PC-9 (cell line): Measurements from ENCODE around the gene TGFBR3. TPM values are rescaled to one million over a fixed set of nuclear protein-coding genes. Genes with fewer than 3 reads are reported as not detected.

Experiments used
- BruUV-seq: library from RNA; stranded (reverse); fragments of 400-500 nt; replicated peaks from 2 replicates; lab custom pipeline; 2021; lab: Mats Ljungman, UMichigan
- CTCF ChIA-PET: fragments of 300-600 bp; sonication (Branson Sonifier 250); formaldehyde crosslinking; loops from one replicate; lab custom pipeline; 2022; ENCODE audit warnings: antibody characterized with exemption; lab: Charles Lee
- POLR2A ChIA-PET: fragments of 300-600 bp; sonication (Branson Sonifier 250); formaldehyde crosslinking; loops from one replicate; lab custom pipeline; 2022; ENCODE audit warnings: antibody characterized with exemption; ENCODE audit not compliant: unreplicated experiment; lab: Charles Lee
- DNase-seq, 2 experiments: peaks; one replicate each; pipeline versions ENCODE4 v3.0.0 to v3.0.0-alpha.2; 2015 to 2022; ENCODE audit warnings: mixed read lengths in 1 of 2
- H2AFZ ChIP-seq: fragments of 200-600 bp; sonication (generic); 2 replicates; pipeline ENCODE4 v1.8.1; 2017; ENCODE audit warnings: antibody characterized with exemption
- H3F3A ChIP-seq: fragments of 200-600 bp; sonication (generic); 2 replicates; pipeline ENCODE4 v1.8.1; 2017; ENCODE audit warnings: antibody characterized with exemption, mild to moderate bottlenecking, low read depth; ENCODE audit not compliant: insufficient read depth
- H3K27ac ChIP-seq: fragments of 200-600 bp; sonication (generic); 2 replicates; pipeline ENCODE4 v1.6.1; 2016; ENCODE audit warnings: mixed run types
- H3K27me3 ChIP-seq: fragments of 200-600 bp; sonication (generic); 2 replicates; pipeline ENCODE4 v1.6.1; 2016; ENCODE audit warnings: low read depth, mixed run types; ENCODE audit not compliant: insufficient read depth
- H3K36me3 ChIP-seq: fragments of 200-600 bp; sonication (generic); 2 replicates; pipeline ENCODE4 v1.6.1; 2016; ENCODE audit warnings: low read depth, mixed run types
- H3K4me1 ChIP-seq: fragments of 200-600 bp; sonication (generic); replicated peaks from 2 replicates; pipeline ENCODE4 v1.6.1; 2016; ENCODE audit warnings: mixed run types; ENCODE audit not compliant: insufficient read depth
- H3K4me2 ChIP-seq: fragments of 200-600 bp; sonication (generic); 2 replicates; pipeline ENCODE4 v1.6.1; 2017; ENCODE audit warnings: mixed run types
- H3K4me3 ChIP-seq: fragments of 200-600 bp; sonication (generic); 2 replicates; pipeline ENCODE4 v1.6.1; 2016; ENCODE audit warnings: mixed run types
- H3K79me2 ChIP-seq: fragments of 200-600 bp; sonication (generic); 2 replicates; pipeline ENCODE4 v1.6.1; 2017; ENCODE audit warnings: low read depth, mixed run types
- H3K9me2 ChIP-seq: fragments of 200-600 bp; sonication (generic); 2 replicates; pipeline ENCODE4 v1.8.1; 2017; ENCODE audit warnings: mild to moderate bottlenecking; ENCODE audit not compliant: insufficient read depth
- H3K9me3 ChIP-seq: fragments of 200-600 bp; sonication (generic); 2 replicates; pipeline ENCODE4 v1.8.1; 2016; ENCODE audit warnings: low read depth; ENCODE audit not compliant: insufficient read depth
- H4K20me1 ChIP-seq: fragments of 200-600 bp; sonication (generic); 2 replicates; pipeline ENCODE4 v1.8.1; 2017; ENCODE audit not compliant: insufficient read depth
- EZH2 ChIP-seq: fragments of 200-600 bp; sonication (generic); IDR thresholded peaks from 2 replicates; pipeline ENCODE4 v1.8.0; 2017; ENCODE audit warnings: antibody characterized with exemption, low read depth
- intact Hi-C: fragments of 100-400 bp; cut with micrococcal nuclease; formaldehyde crosslinking; loops from one replicate; pipeline ENCODE4 v1.10.0; 2022; ENCODE audit not compliant: unreplicated experiment
- total RNA-seq: library from RNA; stranded (reverse); gene quantifications from 2 replicates; pipeline ENCODE4 v1.2.3, GENCODE V29; 2021
- TF ChIP-seq, protein P1 (sequence below): fragments of 200-600 bp; sonication (generic); conservative IDR thresholded peaks from 2 replicates; pipeline ENCODE4 v1.6.1; 2017; ENCODE audit warnings: mixed run types, antibody characterized with exemption, mild to moderate bottlenecking, moderate library complexity

The TGFBR3 gene
- total RNA-seq, 1 experiment from 2014 or later: 1.6 TPM

DNA sequence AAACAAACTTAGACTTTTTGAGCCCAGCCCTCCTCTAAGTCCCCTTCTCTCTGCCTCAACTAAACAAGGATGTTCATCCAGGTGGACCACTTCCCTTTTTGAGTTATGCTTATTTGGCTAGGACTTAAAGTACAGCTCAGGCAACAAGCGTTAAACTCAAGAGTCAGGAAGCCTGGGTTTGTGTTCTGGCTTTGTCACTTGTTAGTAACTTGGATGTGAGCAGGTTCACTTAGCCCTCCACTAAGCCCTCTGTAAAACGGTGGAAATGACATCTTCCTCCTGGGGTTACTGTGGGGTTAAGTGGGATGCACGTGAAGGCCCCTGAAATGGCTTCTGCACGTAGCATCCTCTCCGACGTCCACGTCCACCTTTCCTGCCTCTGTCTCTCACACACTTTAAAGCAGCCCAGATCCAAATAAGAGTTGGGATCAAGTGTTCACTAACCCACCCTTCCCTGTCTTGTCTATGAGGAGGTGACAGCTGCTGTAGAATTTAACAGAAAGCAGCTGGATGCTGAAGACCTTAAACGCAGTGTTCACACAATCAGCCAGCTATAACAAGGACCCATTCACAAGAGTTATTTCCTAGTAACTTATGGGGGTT is 152.7 kb downstream of the TGFBR3 start:
- CTCF ChIA-PET: no interaction called here
- H2AFZ ChIP-seq: 0 out of 2 replicates have a peak overlapping the region, but pooled peaks have one; percentile 6
- H3K4me3 ChIP-seq: peak overlapping the region; percentile 32; the same call in 1 of the 2 replicates
- H3K27me3 ChIP-seq: no peaks in the 10 kb centered on the region
- no peak for TF ChIP-seq EZH2
- TF ChIP-seq, protein P1, sequence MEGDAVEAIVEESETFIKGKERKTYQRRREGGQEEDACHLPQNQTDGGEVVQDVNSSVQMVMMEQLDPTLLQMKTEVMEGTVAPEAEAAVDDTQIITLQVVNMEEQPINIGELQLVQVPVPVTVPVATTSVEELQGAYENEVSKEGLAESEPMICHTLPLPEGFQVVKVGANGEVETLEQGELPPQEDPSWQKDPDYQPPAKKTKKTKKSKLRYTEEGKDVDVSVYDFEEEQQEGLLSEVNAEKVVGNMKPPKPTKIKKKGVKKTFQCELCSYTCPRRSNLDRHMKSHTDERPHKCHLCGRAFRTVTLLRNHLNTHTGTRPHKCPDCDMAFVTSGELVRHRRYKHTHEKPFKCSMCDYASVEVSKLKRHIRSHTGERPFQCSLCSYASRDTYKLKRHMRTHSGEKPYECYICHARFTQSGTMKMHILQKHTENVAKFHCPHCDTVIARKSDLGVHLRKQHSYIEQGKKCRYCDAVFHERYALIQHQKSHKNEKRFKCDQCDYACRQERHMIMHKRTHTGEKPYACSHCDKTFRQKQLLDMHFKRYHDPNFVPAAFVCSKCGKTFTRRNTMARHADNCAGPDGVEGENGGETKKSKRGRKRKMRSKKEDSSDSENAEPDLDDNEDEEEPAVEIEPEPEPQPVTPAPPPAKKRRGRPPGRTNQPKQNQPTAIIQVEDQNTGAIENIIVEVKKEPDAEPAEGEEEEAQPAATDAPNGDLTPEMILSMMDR: no peak
- no peaks in the 10 kb centered on the region for H4K20me1 ChIP-seq
- H3K27ac ChIP-seq: peak overlapping the region; percentile 79
- no peaks in the 10 kb centered on the region for H3K9me3 ChIP-seq
- POLR2A ChIA-PET: interaction anchor here (0.5 to 0.6 kb wide), 2 partner anchors 147 to 200 kb away, joined by 3 to 12 read pairs; no protein-coding TSS in a partner anchor
- H3F3A ChIP-seq: peaks cover 46% of the 10 kb centered on the region
- no TSS peak for BruUV-seq
- intact Hi-C loops: loop anchor here (2.0 to 10.0 kb wide), 4 partner anchors 46 to 192 kb away; partner anchors contain the start of gene TGFBR3
- no peaks in the 10 kb centered on the region for H3K9me2 ChIP-seq
- H3K36me3 ChIP-seq: 0 out of 2 replicates have a peak, but pooled peaks cover 5% of the 10 kb centered on the region
- DNase-seq: no peak
- H3K79me2 ChIP-seq: 0 out of 2 replicates have a peak, but pooled peaks cover 8% of the 10 kb centered on the region
- peak overlapping the region; percentile 73 for H3K4me2 ChIP-seq
- H3K4me1 ChIP-seq: peaks cover 83% of the 10 kb centered on the region

- 0 out of 2 replicates have a peak overlapping the region, but pooled peaks have one; percentile 6 for H2AFZ ChIP-seq
- peak overlapping the region; percentile 32; the same call in 1 of the 2 replicates for H3K4me3 ChIP-seq
- no peaks in the 10 kb centered on the region for H3K27me3 ChIP-seq
- H3K4me1 ChIP-seq: peaks cover 76% of the 10 kb centered on the region
- H3K4me2 ChIP-seq: peak overlapping the region; percentile 73
- no peaks in the 10 kb centered on the region for H3K9me2 ChIP-seq
- H3K79me2 ChIP-seq: 0 out of 2 replicates have a peak, but pooled peaks cover 8% of the 10 kb centered on the region
- no TSS peak for BruUV-seq
- peak overlapping the region; percentile 79 for H3K27ac ChIP-seq
- H3F3A ChIP-seq: peaks cover 39% of the 10 kb centered on the region
- intact Hi-C loops: loop anchor here (1.0 to 10.0 kb wide), 5 partner anchors 45 to 192 kb away; partner anchors contain the start of gene TGFBR3
- TF ChIP-seq, protein P1: no peak
- no peak for TF ChIP-seq EZH2
- peak; percentile 87 to 100 for DNase-seq
- H3K36me3 ChIP-seq: no peaks in the 10 kb centered on the region
- no peaks in the 10 kb centered on the region for H3K9me3 ChIP-seq
- POLR2A ChIA-PET: interaction anchor here (0.5 to 0.6 kb wide), 2 partner anchors 148 to 200 kb away, joined by 3 to 12 read pairs; no protein-coding TSS in a partner anchor
- H4K20me1 ChIP-seq: no peaks in the 10 kb centered on the region
- CTCF ChIA-PET: interaction anchor here (0.5 kb wide), 1 partner anchor 50 kb away, joined by 3 read pairs; no protein-coding TSS in a partner anchor
Measured at GRCh38 chr1:91732291-91733107, 153.5 kb downstream of the TGFBR3 start.

DNA sequence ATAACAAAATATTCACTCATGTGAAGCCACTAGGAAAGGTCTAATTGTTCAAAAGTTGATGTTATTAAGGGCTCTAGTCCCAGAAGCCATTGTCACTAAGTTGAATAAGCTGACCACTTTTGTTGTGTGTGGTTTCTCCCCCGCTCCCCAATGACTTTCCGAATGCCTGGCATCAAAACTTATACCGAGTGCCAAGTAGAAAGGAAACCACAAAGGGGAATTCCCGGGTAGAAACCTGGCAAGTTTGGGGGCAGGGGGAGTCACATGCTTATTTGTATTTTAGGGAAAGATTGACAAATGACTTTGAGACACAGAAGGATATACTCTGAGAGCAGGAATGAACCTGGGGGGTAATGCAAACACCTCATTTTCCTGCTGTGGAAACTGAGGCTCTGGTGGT is 154.1 kb downstream of the TGFBR3 start:
- CTCF ChIA-PET: interaction anchor here (0.5 kb wide), 1 partner anchor 49 kb away, joined by 3 read pairs; no protein-coding TSS in a partner anchor
- no peak overlapping the region for H3K4me3 ChIP-seq
- H3K9me2 ChIP-seq: no peaks in the 10 kb centered on the region
- peaks cover 34% of the 10 kb centered on the region for H3F3A ChIP-seq
- H3K4me1 ChIP-seq: peaks cover 71% of the 10 kb centered on the region
- H3K27me3 ChIP-seq: no peaks in the 10 kb centered on the region
- H3K4me2 ChIP-seq: peak overlapping the region; percentile 73
- BruUV-seq: no TSS peak
- no peaks in the 10 kb centered on the region for H3K9me3 ChIP-seq
- 0 out of 2 replicates have a peak, but pooled peaks cover 8% of the 10 kb centered on the region for H3K79me2 ChIP-seq
- POLR2A ChIA-PET: no interaction called here
- TF ChIP-seq, protein P1: no peak
- TF ChIP-seq EZH2: no peak
- no peaks in the 10 kb centered on the region for H3K36me3 ChIP-seq
- intact Hi-C loops: loop anchor here (1.0 to 10.0 kb wide), 5 partner anchors 45 to 193 kb away; partner anchors contain the start of gene TGFBR3
- H2AFZ ChIP-seq: no peak overlapping the region
- DNase-seq: peak; percentile 57 to 77
- peak overlapping the region; percentile 79 for H3K27ac ChIP-seq
- no peaks in the 10 kb centered on the region for H4K20me1 ChIP-seq
